ENCODE results near the gene TEX2. TPM values are rescaled to one million over a fixed set of nuclear protein-coding genes. Genes with fewer than 3 reads are reported as not detected.
A peak's percentile ranks its signal among the peaks of the same experiment; 100 is the strongest.

Gene TEX2
- total RNA-seq, 4 donors from 2014 or later = 29.9 to 59.2 (median 39.9) TPM

DNA sequence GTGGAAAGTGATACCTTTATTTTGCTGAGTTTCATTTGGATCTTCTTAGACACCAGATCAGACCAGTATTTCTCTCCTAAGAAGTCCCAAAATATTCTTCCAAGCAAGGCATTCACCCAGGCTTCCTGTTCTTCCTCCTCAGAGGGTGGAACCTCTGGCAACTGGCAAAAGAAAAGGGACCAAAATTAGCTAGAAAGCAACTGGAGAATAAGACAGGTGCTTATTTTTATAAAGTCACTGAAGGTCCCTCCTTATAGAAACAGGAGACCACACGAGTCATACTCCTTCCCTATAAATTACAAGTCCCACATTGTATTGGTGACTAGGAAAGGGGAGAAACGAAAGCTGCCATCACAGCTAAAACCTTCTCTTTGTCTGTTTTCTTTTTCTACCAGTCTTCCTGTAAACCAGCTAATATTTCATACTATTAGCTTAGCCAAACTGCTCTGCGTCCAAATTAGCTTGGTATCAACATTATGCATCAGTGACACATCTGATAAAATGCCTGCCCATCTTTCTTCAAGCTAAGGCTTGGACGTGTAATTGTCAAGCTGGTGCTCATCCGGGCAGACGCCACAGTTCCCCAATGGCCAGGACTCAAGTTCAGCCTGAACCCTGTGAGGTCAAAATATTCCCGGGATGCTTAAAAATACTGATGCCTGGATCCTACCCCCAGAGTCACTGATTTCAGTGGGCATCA is 85.6 kb downstream of the TEX2 start:
- TF ChIP-seq, protein P1, sequence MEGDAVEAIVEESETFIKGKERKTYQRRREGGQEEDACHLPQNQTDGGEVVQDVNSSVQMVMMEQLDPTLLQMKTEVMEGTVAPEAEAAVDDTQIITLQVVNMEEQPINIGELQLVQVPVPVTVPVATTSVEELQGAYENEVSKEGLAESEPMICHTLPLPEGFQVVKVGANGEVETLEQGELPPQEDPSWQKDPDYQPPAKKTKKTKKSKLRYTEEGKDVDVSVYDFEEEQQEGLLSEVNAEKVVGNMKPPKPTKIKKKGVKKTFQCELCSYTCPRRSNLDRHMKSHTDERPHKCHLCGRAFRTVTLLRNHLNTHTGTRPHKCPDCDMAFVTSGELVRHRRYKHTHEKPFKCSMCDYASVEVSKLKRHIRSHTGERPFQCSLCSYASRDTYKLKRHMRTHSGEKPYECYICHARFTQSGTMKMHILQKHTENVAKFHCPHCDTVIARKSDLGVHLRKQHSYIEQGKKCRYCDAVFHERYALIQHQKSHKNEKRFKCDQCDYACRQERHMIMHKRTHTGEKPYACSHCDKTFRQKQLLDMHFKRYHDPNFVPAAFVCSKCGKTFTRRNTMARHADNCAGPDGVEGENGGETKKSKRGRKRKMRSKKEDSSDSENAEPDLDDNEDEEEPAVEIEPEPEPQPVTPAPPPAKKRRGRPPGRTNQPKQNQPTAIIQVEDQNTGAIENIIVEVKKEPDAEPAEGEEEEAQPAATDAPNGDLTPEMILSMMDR (IDR thresholded peaks at IDR 0.05) = no peak
- TF ChIP-seq POLR2A (IDR thresholded peaks at IDR 0.05) = no peak
- H3K4me3 ChIP-seq (ENCODE audit: low read depth, poor library complexity, severe bottlenecking) = no peak overlapping the region
- no peak for DNase-seq (ENCODE audit: low spot score in 2 of 2)
- 82 to 83% methylated on average over 7 of the region's 7 CpGs for WGBS, 2 donors
- intact Hi-C loops (cut with DNase I; ENCODE audit: low total_unique reads) = no loop called here

DNA sequence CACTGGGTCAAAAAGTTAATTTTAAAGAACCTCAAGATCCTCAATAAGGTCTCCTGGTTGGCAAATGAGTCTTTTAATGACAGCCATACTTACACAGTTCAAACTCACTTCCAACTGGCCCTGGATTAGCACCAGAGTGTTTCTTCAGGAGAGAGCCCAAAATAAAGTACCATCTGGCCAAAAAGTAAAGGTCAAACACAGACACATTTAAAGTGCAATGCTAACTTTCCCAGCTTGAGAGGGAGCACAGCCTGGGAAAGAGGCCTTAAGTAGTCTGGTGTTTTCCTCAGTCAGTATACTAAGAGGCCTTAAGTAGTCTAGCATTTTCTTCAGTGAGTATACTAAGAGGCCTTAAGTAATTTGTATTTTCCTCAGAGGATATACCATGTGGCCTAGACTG is 86.5 kb downstream of the TEX2 start:
- no peak overlapping the region for H3K4me3 ChIP-seq (ENCODE audit: low read depth, poor library complexity, severe bottlenecking)
- TF ChIP-seq, protein P1 (IDR thresholded peaks at IDR 0.05) = no peak
- no peak for TF ChIP-seq POLR2A (IDR thresholded peaks at IDR 0.05)
- no peak for DNase-seq (ENCODE audit: low spot score in 2 of 2)
- intact Hi-C loops (cut with DNase I; ENCODE audit: low total_unique reads) = no loop called here

DNA sequence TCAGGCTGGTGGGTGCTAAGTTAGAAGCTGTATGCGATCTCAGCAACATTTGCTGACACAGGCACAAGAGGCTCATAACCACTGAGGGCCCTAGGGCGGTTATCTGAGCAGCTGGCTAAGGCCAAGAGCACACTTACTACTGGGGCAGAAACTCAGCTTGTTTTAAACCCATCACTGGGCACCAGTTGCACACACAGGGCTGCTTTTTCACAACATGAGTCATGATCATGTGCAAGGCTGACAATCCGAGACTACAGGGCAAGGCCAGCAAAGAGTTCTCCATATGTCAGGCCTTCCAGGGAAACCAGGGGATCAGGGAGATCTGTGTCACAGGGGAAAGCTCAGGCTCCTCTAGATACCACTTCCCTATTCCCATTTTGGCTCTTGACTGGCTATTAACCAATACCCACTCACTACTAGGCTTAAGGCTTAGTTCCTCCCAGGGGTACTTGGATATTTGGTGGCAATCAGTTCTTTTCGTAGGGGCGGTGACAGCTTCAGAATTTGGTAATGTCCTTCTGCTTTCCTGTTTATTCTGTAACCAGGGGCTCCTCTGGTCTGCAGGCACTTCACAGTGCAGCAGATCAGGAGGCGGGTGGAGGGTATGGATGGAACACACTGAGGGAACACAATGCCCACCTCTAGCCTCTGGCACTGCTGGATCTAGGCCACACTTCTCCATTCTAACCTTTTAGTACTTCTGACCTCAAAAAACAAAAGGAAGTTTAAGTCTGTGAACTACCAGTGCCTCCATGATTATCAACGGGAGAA is 88.2 kb downstream of the TEX2 start:
- 72 to 80% methylated on average over 7 of the region's 7 CpGs for WGBS, 2 donors
- TF ChIP-seq POLR2A (IDR thresholded peaks at IDR 0.05) = no peak
- TF ChIP-seq, protein P1 (IDR thresholded peaks at IDR 0.05) = no peak
- peak in 1 of 2 donors; percentile 64 for DNase-seq (ENCODE audit: low spot score in 2 of 2)
- intact Hi-C loops (cut with DNase I; ENCODE audit: low total_unique reads) = no loop called here
- no peak overlapping the region for H3K4me3 ChIP-seq (ENCODE audit: low read depth, poor library complexity, severe bottlenecking)

DNA sequence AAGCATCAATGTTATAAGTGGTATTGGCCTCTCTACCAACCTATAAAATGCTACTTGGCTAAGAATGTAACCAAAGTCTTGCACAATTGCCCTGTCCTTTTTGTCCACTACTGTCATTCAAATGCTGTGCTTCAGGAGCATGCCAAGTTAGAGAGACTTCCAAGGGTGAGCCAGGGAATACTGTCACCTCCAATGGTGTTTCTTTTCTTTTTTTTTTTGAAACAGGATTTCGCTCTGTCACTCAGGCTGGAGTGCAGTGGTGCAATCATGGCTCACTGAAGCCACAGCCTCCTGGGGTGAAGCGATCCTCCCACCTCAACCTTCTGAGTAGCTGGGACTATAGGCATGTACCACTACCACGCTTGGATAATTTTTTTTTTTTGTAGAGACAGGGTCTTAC is 89.4 kb downstream of the TEX2 start:
- DNase-seq (ENCODE audit: low spot score in 2 of 2) = no peak
- H3K4me3 ChIP-seq (ENCODE audit: low read depth, poor library complexity, severe bottlenecking) = no peak overlapping the region
- intact Hi-C loops (cut with DNase I; ENCODE audit: low total_unique reads) = no loop called here
- WGBS, 2 donors = 95 to 96% methylated on average over 3 of the region's 3 CpGs
- TF ChIP-seq, protein P1 (IDR thresholded peaks at IDR 0.05) = no peak
- no peak for TF ChIP-seq POLR2A (IDR thresholded peaks at IDR 0.05)

DNA sequence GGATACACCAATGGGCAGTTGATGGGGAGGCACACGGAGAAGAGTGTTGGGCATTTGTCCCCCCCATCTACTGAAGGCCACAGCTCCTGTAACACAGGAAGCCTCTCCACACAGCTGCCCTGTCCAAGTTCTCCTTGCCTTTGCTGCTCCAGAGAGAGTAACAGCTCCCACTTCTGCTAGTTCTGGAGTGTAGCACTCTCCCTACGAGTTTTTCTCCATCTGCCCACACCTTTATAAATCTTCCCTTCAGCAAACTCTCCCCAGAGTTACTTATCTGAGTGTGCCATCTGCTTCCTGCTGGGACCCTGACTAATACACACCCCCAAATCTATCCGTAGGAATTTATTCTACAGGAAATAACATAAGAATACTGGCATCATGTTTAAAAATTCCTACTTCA is 90.5 kb downstream of the TEX2 start:
- no peak for DNase-seq (ENCODE audit: low spot score in 2 of 2)
- 72 to 78% methylated on average over 3 of the region's 3 CpGs for WGBS, 2 donors
- no peak overlapping the region for H3K4me3 ChIP-seq (ENCODE audit: low read depth, poor library complexity, severe bottlenecking)
- TF ChIP-seq, protein P1 (IDR thresholded peaks at IDR 0.05) = no peak
- TF ChIP-seq POLR2A (IDR thresholded peaks at IDR 0.05) = no peak
- intact Hi-C loops (cut with DNase I; ENCODE audit: low total_unique reads) = no loop called here
